ENCODE results near the gene KLHL12.
A peak's percentile ranks its signal among the peaks of the same experiment; 100 is the strongest.

The KLHL12 gene

DNA sequence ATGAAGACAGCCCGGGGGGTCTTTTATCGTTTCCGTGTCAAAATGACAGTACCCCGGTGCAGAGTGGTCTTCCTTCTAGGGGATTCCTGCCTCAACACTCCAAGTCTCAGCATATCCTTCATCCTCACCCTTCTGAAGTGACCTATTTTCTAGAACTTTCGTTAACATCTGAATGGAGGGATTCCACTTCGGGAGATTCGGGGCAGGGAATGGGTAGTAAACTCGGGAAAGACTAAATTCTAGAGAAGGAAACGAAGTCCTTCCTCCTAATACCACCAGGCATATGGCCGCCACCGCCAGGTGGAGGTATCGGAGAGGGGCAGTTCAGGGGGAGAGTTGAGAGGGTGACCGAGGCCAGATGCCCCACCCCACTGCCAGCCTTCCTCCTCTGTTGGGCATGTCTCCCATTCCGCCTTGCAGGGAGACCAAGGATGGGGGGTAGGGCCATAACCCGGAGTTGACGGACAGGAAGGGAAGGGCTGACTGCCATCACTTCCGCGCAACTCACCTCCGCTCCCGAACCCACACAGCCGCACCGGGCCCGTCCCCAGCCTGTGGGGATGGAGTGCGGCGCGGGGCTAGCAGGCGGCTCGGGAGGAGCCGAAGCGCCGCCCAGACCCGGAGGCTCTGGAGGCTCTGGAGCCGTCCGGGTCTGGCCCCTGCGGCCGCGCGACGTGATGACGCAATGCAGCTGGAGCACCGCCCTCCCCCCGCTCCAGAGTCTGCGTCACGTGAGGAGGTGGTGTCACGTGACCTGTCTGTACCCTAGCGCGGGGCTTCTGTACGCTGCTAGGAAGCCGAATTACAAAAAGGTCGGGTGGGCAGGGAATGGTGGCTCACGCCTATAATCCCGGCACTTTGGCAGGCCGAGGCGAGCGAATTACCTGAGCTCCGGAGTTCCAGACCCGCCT is at the start of gene KLHL12:
Gene KLHL12 (minus strand): TSS at position 654 of the 911 bp plus-strand sequence. CDS start 2,072 bp downstream, outside the sequence.
- DNase-seq (ENCODE audit: low read depth, low spot score), result peak; percentile 84

GRCh38 chr1:202976633-202977032 is 49.6 kb upstream of the KLHL12 start:
- DNase-seq (ENCODE audit: low read depth, low spot score), result no peak

DNA sequence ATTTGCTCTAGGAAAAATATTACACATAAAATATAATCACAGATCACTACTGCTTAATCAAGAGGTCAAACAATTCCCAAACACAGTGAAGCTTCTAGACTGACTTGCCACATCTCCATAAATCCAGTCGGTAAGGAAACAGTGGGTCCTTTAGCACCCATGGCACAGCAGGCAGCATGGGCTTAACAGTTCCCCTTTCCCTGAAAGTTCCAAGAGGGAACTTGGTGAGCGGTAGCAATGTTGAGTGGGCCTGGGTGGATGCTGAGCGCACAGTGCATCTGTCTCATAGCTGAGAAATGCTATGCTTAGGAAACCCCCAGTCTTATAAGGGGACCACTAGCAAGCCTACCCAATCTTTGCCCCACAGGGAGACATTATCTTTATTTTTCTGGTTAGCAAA is 47.8 kb upstream of the KLHL12 start:
- no peak for DNase-seq (ENCODE audit: low read depth, low spot score)

- DNase-seq (ENCODE audit: low read depth, low spot score), result no peak
Observed at GRCh38 chr1:202972046-202972445, 45.0 kb upstream of the KLHL12 start.

GRCh38 chr1:202968895-202969295 is 41.9 kb upstream of the KLHL12 start:
- peak; percentile 59 for DNase-seq (ENCODE audit: low read depth, low spot score)

- no peak for DNase-seq (ENCODE audit: low read depth, low spot score)
Observed at GRCh38 chr1:202968351-202968750, 41.3 kb upstream of the KLHL12 start.

GRCh38 chr1:202967684-202968281 is 40.7 kb upstream of the KLHL12 start:
- DNase-seq (ENCODE audit: low read depth, low spot score), result no peak

- no peak for DNase-seq (ENCODE audit: low read depth, low spot score)
Observed at GRCh38 chr1:202966006-202966898, 39.2 kb upstream of the KLHL12 start.

GRCh38 chr1:202965422-202965821 is 38.4 kb upstream of the KLHL12 start:
- no peak for DNase-seq (ENCODE audit: low read depth, low spot score)

- no peak for DNase-seq (ENCODE audit: low read depth, low spot score)
Observed at GRCh38 chr1:202964791-202965410, 37.9 kb upstream of the KLHL12 start.

GRCh38 chr1:202961220-202961880 is 34.3 kb upstream of the KLHL12 start:
- DNase-seq (ENCODE audit: low read depth, low spot score), result no peak

DNA sequence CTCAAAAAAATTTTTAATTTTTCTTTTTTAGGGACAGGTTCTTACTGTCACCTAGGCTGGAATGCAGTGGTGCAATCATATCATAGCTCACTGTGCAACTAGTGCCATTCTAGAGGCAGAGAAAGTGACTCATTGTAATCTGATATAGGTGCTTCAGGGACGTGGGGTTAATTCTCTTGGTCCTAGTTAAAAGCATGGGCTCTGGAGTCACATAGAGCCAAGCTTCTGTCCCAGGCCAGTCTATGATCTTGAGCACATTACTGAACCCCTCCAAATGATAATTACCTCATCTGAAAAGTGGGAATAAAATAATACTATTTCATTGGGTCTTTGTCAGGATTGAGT is 32.2 kb upstream of the KLHL12 start:
- no peak for DNase-seq (ENCODE audit: low read depth, low spot score)

DNA sequence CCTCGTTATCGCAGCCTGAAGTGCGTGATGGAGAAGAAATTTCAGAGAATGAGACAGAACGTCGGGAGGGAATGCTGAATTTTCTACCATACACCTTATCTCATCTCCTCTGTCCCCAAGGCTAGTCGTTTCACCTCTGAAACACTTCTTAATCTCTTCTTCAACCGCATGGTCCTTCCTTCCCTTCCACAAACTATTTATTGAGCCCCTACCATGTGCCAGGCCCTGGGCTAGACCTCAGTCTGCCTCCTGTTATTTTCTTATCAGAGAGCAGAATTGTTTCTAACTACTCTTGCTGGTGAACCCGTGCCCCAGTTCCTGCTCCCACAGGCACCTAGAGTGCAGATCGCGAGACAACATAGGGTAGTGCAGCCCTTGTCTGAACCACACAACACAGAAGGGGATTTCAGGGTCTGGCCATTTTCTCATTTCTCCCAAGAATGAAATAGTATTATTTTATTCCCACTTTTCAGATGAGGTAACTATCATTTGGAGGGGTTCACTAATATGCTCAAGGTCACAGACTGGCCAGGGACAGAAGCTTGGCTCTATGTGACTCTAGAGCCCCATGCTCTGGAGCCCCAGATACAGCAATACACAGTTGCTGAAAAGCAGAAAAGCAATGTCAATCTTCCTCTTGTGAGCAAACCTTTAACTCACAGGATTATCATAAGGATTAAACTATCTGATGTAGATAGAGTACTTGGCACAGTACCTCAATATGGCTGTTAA is 31.7 kb upstream of the KLHL12 start:
- no peak for DNase-seq (ENCODE audit: low read depth, low spot score)

DNA sequence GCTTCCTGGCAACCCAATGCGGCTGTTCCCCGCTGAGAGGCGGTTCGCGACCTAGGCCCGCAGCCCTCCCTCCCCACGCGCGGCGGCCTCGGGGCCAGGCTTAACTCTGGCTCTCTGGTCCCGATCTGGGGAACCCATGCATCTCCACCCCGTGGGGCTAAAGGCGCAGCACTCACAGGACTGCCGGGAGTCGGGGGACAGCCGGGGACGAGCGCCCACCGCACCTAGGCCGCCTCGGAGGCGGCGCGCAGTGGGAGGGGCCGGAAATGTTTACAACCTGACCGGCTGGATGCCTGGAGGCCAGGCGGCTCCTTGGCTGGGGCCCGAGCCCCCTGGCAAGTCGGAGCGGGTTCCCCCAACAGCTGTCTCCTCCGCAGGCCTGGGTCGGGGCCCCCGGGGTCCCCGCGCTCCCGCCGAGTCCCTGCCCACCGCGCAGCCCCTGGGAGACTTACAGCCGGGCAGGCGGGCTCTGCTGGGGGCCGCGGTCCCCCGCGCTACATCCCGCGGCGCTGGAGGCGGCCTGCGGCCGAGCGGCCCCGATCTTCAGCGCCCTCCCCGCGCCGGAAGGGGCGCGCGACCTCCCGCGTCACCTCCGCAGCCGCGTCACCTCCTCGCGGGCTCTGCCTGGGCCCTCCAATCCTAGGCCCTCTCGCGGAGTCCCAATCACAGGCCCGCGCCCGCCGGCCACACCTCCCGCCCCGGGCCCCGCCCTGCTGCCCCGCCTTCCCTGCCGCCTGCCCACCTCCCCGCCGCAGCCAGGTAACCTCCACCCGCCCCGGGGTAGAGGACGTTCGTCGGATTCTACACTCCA is 30.9 kb upstream of the KLHL12 start, which contains the start of gene ADIPOR1:
Gene ADIPOR1 (minus strand): TSS at position 580 of the 811 bp plus-strand sequence. CDS start 7,242 bp downstream, outside the sequence.
- peak; percentile 56 for DNase-seq (ENCODE audit: low read depth, low spot score)

DNA sequence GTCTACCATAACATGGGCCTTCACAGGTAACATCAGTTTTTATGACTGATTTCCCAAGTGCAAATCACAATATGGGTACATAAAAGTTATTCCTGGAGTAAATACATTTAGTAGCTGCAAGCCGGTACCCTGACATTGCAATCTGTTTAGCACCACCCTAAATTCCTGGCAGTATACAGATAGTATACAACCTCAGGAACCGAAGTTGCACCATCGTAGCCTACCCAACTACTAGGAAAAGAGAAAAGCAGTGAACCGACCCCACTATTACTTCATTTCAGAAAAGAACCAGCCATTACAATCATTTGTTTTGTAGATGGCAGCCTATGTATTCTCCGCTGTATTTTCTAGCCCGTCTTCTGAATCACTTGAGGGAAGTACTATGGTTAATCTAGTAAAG is 29.9 kb upstream of the KLHL12 start:
- DNase-seq (ENCODE audit: low read depth, low spot score), result no peak

- no peak for DNase-seq (ENCODE audit: low read depth, low spot score)
Observed at GRCh38 chr1:202954057-202954745, 27.2 kb upstream of the KLHL12 start.

DNA sequence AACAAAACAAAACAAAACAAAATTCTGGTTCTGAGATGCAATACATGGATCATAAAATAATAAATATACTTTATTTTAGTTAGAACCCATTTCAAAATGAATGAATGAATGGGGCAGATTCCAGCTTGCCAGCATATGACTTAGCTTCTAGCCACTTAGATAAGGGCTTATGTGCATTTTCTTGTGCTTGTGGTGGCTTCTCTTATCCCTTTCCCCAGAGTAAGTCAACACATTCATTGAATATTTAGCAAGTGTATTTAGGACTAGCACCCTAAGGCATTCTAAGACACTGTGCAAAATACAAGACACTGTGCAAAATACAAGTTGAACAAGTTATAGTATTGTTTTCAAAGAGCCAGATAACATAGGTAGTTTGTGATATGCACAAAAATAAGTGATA is 26.4 kb upstream of the KLHL12 start:
- DNase-seq (ENCODE audit: low read depth, low spot score), result no peak

DNA sequence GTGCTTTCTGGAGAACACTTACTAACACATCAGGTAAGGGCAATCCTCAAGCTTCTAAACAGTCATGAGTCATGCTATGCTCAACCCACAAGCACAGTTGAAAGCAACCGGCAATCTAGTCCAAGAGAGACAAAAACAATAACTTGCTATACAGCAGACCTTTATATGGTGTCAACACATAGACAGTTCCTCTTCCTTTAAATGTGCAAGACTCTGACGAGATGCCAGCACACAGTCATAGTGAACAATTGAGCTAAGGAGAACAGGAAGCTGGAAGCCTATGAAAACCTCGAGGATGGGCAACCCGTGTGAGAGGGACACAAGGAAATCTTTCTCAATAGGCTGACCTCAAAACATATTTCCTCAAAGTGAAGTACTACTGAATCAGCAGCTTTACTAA is 25.8 kb upstream of the KLHL12 start:
- DNase-seq (ENCODE audit: low read depth, low spot score), result no peak

DNA sequence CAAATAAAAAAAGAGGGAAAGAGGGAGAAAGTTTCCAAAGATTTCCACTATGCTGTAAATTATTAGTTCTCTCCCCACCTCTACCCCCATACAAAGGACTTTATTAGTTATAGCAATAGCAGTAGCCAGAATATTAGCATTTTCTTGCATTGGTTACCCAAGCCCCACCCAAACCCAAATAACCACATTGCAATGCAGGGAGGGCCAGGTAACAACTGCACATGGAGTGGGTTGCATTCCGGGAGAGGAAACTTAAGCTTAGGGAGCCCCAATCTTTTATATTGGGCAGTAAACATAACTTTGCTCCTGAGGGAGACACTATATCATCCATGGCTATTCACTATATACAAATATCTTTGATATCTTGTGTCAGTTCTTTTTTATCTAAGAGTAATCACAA is 25.1 kb upstream of the KLHL12 start:
- DNase-seq (ENCODE audit: low read depth, low spot score), result no peak
